Heart right ventricle (tissue), 16 donors: Measurements from ENCODE around the gene WWOX. TPM values are rescaled to one million over a fixed set of nuclear protein-coding genes. Genes with fewer than 3 reads are reported as not detected.
A peak's percentile ranks its signal among the peaks of the same experiment; 100 is the strongest.

ENCODE experiments used
- ATAC-seq, 8 donors: fragments of 200-7000 bp; cut with Tn5 transposase; one replicate each; pipeline ENCODE4 v1.9.1; 2020; ENCODE audit warnings: mild to moderate bottlenecking in 8 of 8, moderate library complexity in 8 of 8, moderate number of reproducible peaks in 1 of 8
- DNase-seq, 2 donors: peaks; one replicate each; pipeline ENCODE4 v3.0.0-alpha.2; 2020
- H3K27ac ChIP-seq, 10 donors: fragments of 200-600 bp; sonication (generic) in 2 of 10; one replicate each; pipeline versions ENCODE4 v1.5.0 to v1.8.0; 2020 to 2022; ENCODE audit warnings: mild to moderate bottlenecking in 3 of 10
- H3K27me3 ChIP-seq, 7 donors: fragments of 200-600 bp; one replicate each; pipeline ENCODE4 v1.8.0; 2021 to 2022; ENCODE audit warnings: mild to moderate bottlenecking in 2 of 7
- H3K36me3 ChIP-seq, 9 donors: fragments of 200-600 bp; sonication (generic) in 1 of 9; one replicate each; pipeline versions ENCODE4 v1.5.0 to v1.8.0; 2020 to 2022; ENCODE audit warnings: mild to moderate bottlenecking in 2 of 9
- H3K4me1 ChIP-seq, 9 donors: fragments of 200-600 bp; sonication (generic) in 1 of 9; one replicate each; pipeline versions ENCODE4 v1.5.0 to v1.8.0; 2020 to 2022; ENCODE audit warnings: mild to moderate bottlenecking in 4 of 9
- H3K4me3 ChIP-seq, 10 donors: fragments of 200-600 bp; sonication (generic) in 2 of 10; one replicate each; pipeline versions ENCODE4 v1.5.0 to v1.8.0; 2020 to 2022; ENCODE audit warnings: mild to moderate bottlenecking in 7 of 10, moderate library complexity in 2 of 10
- H3K9me3 ChIP-seq, 11 donors: fragments of 200-600 bp in 10 of 11; sonication (generic) in 2 of 11; one replicate each; pipeline versions ENCODE4 v1.5.0 to v1.8.0; 2013 to 2022; ENCODE audit warnings: mild to moderate bottlenecking in 2 of 11, control low read depth in 1 of 11, moderate library complexity in 1 of 11
- WGBS, 2 donors: extraction: QIAGEN DNeasy Blood & Tissue Kit; methylation state at CpG; one replicate each; pipeline ENCODE4 v1.1.7; 2013; ENCODE audit warnings: inconsistent platforms in 1 of 2; 5-methylcytosine and 5-hydroxymethylcytosine counted together
- intact Hi-C, 10 donors: fragments of 100-400 bp; cut with DNase I; formaldehyde crosslinking; loops; one replicate each; pipeline versions ENCODE4 v1.11.1 to v1.14.2; 2022
- polyA plus RNA-seq, 2 donors: library from polyadenylated mRNA; stranded (reverse); fragments of 200-250 nt; gene quantifications; one replicate each; pipeline ENCODE4 v1.2.3, GENCODE V29; 2013
- total RNA-seq, 10 donors: library from RNA; stranded (reverse); fragmentation: NEBNext Ultra II Directional in 3 of 10; extraction: Animal tissue kit (Norgen Biotek cat#: 25700) in 3 of 10; gene quantifications; one replicate each; pipeline versions ENCODE4 v1.2.1 to v1.2.4, GENCODE V29; 2021 to 2023
- TF ChIP-seq, protein P1 (sequence below), 9 donors: fragments of 200-600 bp; sonication (generic) in 2 of 9; IDR thresholded peaks; one replicate each; pipeline versions ENCODE4 v1.5.0 to v1.8.0; 2021 to 2022; ENCODE audit warnings: antibody characterized with exemption in 9 of 9, mild to moderate bottlenecking in 5 of 9, moderate library complexity in 1 of 9
- donor health status: Arrhythmogenic right ventricular cardiomyopathy.
- donor health status: ischemic (EF 13 %, LVEDD 7.1; RV severe dilation, severe dysfunction).
- donor health status: healthy with polysubstance abuse.
- donor health status: DM: no; HTN: yes; CAD: no.
- donor health status: DM: no; HTN: no; CAD: no.
- donor health status: ischemic (EF 25% LVEDD 6.9; RV normal size, moderate dysfunction).
- donor health status: ischemic (EF 25% LVEDD 5.7; RV mildly dilated, moderate dysfunction).
- donor health status: healthy.
- donor health status: DM: yes; HTN: yes; CAD: no.
- donor health status: Ischemic cardiomyopathy.
- donor health status: ischemic (EF 35%, LVEDD 5.7; RV mildly dilated, moderate dysfunction).
- donor health status: nonischemic (EF 11% LVEDD 7.7; RV severe dilation, severe dysfunction).
- donor health status: DM: yes; HTN: yes; CAD: no.
- donor health status: PGD.
- donor health status: ischemic (EF 29% LVEDD 5.4; RV normal size, mild dysfunction).
- donor health status: nonischemic (EF 23%, LVEDD 6.1; RV moderate dilation, normal function).

The WWOX gene
- total and polyA plus RNA-seq, 12 donors, result 4.9 to 15.0 (median 9.9) TPM

DNA sequence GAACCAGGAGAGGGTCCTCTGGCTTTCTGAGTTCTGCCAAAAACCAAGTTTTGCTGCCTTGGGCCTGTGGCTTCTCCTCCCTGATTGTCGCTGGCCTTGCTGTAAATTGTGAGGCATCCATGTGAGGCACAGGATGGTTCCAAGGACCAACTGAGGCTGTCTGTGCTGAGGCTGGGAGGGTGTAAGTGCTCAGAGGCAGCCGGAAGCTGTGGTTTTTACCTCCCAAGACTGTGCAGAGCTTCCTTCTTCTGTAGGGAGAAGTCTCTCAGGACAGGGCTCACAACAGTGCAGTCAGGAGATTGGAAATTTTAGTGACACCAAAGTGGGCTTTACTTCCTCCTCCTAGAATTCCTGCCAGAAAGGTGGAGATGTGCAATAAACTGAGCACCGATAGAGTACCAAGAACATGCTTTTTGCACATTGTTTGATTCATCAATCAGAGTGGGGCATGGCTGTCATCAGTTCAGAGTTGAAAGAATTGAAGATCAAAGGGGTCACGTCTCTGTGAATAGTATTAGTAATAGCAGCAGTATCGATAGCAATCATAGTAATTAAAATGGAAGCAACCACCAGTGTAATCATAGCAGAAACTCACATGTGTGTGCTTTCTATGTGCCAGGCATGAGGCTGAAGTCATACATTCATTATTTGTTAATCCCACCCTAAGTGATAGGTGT is 467.1 kb downstream of the WWOX start:
- intact Hi-C loops, result no loop called here
- Histone ChIP-seq H3K36me3 (no peaks in the 10 kb centered on the region), H3K27ac (no peak overlapping the region), H3K9me3 (peaks cover 0 to 11% (median 0%) of the 10 kb centered on the region in 11 donors), H3K4me3 (no peak overlapping the region), H3K4me1 (peaks cover 0 to 5% (median 0%) of the 10 kb centered on the region in 9 donors), H3K27me3 (no peaks in the 10 kb centered on the region)
- ATAC-seq (no peak), DNase-seq (no peak)
- WGBS, 2 donors, result 89 to 98% methylated on average over 5 of the region's 5 CpGs
- TF ChIP-seq, protein P1, sequence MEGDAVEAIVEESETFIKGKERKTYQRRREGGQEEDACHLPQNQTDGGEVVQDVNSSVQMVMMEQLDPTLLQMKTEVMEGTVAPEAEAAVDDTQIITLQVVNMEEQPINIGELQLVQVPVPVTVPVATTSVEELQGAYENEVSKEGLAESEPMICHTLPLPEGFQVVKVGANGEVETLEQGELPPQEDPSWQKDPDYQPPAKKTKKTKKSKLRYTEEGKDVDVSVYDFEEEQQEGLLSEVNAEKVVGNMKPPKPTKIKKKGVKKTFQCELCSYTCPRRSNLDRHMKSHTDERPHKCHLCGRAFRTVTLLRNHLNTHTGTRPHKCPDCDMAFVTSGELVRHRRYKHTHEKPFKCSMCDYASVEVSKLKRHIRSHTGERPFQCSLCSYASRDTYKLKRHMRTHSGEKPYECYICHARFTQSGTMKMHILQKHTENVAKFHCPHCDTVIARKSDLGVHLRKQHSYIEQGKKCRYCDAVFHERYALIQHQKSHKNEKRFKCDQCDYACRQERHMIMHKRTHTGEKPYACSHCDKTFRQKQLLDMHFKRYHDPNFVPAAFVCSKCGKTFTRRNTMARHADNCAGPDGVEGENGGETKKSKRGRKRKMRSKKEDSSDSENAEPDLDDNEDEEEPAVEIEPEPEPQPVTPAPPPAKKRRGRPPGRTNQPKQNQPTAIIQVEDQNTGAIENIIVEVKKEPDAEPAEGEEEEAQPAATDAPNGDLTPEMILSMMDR (IDR thresholded peaks at IDR 0.05), result no peak

DNA sequence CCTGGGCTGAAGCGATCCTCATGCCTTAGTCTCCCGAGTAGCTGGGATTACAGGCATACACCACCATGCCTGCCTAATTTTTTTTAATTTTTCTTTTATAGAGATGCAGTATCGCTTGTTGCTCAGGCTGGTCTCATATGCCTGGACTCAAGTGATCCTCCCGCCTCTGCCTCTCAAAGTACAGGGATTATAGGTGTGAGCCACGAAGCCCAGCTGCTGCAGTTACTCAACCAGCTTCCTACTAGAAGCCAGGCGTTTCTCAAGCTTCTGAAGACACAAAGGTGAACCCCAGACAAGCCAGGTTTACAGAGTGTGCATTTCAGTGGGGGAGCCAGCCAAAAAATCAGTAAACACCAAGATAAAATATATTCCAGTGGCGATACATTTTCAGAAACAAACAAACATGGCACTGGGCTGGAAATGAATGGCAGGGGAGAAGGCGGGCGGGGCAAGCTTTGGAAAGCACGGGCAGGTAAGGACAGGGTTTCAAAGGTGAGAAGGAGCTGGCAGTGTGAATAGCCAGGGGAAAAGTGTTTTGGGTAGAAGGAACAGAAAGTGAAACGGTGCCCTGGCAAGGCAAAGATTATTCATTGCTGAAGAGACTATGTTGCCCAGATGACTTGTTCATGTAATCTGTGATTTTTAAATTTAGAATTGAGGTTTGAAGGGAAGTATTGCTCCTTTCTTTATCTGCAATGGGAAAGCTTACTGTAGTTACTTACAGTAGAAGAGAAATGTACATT is 471.1 kb downstream of the WWOX start:
- peaks cover 0 to 10% (median 0%) of the 10 kb centered on the region in 9 donors for H3K4me1 ChIP-seq
- H3K27me3 ChIP-seq, result no peaks in the 10 kb centered on the region
- ATAC-seq, result no peak
- no peak overlapping the region for H3K4me3 ChIP-seq
- DNase-seq, result no peak
- peaks cover 0 to 13% (median 0%) of the 10 kb centered on the region in 11 donors for H3K9me3 ChIP-seq
- no peaks in the 10 kb centered on the region for H3K36me3 ChIP-seq
- TF ChIP-seq, protein P1 (IDR thresholded peaks at IDR 0.05), result no peak
- no peak overlapping the region for H3K27ac ChIP-seq
- 92 to 93% methylated on average over 11 of the region's 11 CpGs for WGBS, 2 donors
- intact Hi-C loops, result no loop called here

- H3K4me3 ChIP-seq, result no peak overlapping the region
- peaks cover 0 to 13% (median 0%) of the 10 kb centered on the region in 11 donors for H3K9me3 ChIP-seq
- no peaks in the 10 kb centered on the region for H3K36me3 ChIP-seq
- peak in 1 of 8 donors; percentile 39 for ATAC-seq
- no peaks in the 10 kb centered on the region for H3K27me3 ChIP-seq
- DNase-seq, result no peak
- TF ChIP-seq, protein P1 (IDR thresholded peaks at IDR 0.05), result no peak
- intact Hi-C loops, result no loop called here
- peaks cover 0 to 8% (median 0%) of the 10 kb centered on the region in 9 donors for H3K4me1 ChIP-seq
- WGBS, 2 donors, result 75 to 77% methylated on average over 8 of the region's 8 CpGs
- no peak overlapping the region for H3K27ac ChIP-seq
These were observed 472.0 kb downstream of the WWOX start for GRCh38 chr16:78571434-78571833.

GRCh38 chr16:78571898-78572358 is 472.5 kb downstream of the WWOX start:
- H3K36me3 ChIP-seq, result no peaks in the 10 kb centered on the region
- intact Hi-C loops, result no loop called here
- H3K4me3 ChIP-seq, result no peak overlapping the region
- peaks cover 0 to 5% (median 0%) of the 10 kb centered on the region in 9 donors for H3K4me1 ChIP-seq
- H3K27me3 ChIP-seq, result no peaks in the 10 kb centered on the region
- WGBS, 2 donors, result 78% methylated on average over 5 of the region's 5 CpGs
- TF ChIP-seq, protein P1 (IDR thresholded peaks at IDR 0.05), result no peak
- no peak overlapping the region for H3K27ac ChIP-seq
- no peak for DNase-seq
- H3K9me3 ChIP-seq, result peaks cover 0 to 13% (median 0%) of the 10 kb centered on the region in 11 donors
- no peak for ATAC-seq
